Left lung (tissue), 10 donors: ENCODE results near the gene HNF4A. TPM values are rescaled to one million over a fixed set of nuclear protein-coding genes. Genes with fewer than 3 reads are reported as not detected.

Experiments used
- ATAC-seq: fragments of 200-7000 bp; cut with Tn5 transposase; one replicate; pipeline ENCODE4 v1.9.1; 2020; ENCODE audit warnings: moderate library complexity
- DNase-seq, 4 donors: peaks; one replicate each; pipeline ENCODE4 v3.0.0-alpha.2; 2013 to 2020
- H3K27ac ChIP-seq, 2 donors: fragments of 200-600 bp; sonication (generic) in 1 of 2; one replicate each; pipeline versions ENCODE4 v1.5.0 to v1.8.0; 2020 to 2021
- H3K27me3 ChIP-seq, 2 donors: fragments of 200-600 bp; sonication (generic) in 1 of 2; one replicate each; pipeline versions ENCODE4 v1.5.0 to v1.8.0; 2020 to 2021
- H3K36me3 ChIP-seq, 2 donors: fragments of 200-600 bp; sonication (generic) in 1 of 2; one replicate each; pipeline versions ENCODE4 v1.5.0 to v1.8.0; 2020 to 2021
- H3K4me1 ChIP-seq, 2 donors: fragments of 200-600 bp; one replicate each; pipeline ENCODE4 v1.8.0; 2021
- H3K4me3 ChIP-seq, 2 donors: fragments of 200-600 bp; sonication (generic) in 1 of 2; one replicate each; pipeline versions ENCODE4 v1.5.0 to v1.8.0; 2020 to 2021; ENCODE audit warnings: mild to moderate bottlenecking in 1 of 2
- H3K9me3 ChIP-seq, 2 donors: fragments of 200-600 bp; sonication (generic) in 1 of 2; one replicate each; pipeline versions ENCODE4 v1.5.0 to v1.8.0; 2020 to 2021
- intact Hi-C, 2 donors: fragments of 100-400 bp; cut with DNase I; formaldehyde crosslinking; loops; one replicate each; pipeline versions ENCODE4 v1.11.2 to v1.14.2; 2022
- polyA plus RNA-seq, 6 donors: library from polyadenylated mRNA; unstranded; fragments of 120-200 nt; gene quantifications; one replicate each; pipeline ENCODE4 v1.2.1, GENCODE V29; 2013; ENCODE audit not compliant: insufficient read length in 6 of 6
- total RNA-seq, 2 donors: library from RNA; stranded (reverse); fragmentation: NEBNext Ultra II Directional; extraction: Animal tissue kit (Norgen Biotek cat#: 25700); gene quantifications; one replicate each; pipeline ENCODE4 v1.2.1, GENCODE V29; 2021
- TF ChIP-seq, protein P1 (sequence below), 2 donors: fragments of 200-600 bp; sonication (generic) in 1 of 2; IDR thresholded peaks; one replicate each; pipeline versions ENCODE4 v1.5.0 to v1.8.0; 2021; ENCODE audit warnings: antibody characterized with exemption in 2 of 2
- donor health status: DM: no; HTN: yes; CAD: no.
- donor health status: DM: no; HTN: no; CAD: no.

The HNF4A gene
- total and polyA plus RNA-seq, 8 donors: 0.21 to 3.5 (median 0.96) TPM

DNA sequence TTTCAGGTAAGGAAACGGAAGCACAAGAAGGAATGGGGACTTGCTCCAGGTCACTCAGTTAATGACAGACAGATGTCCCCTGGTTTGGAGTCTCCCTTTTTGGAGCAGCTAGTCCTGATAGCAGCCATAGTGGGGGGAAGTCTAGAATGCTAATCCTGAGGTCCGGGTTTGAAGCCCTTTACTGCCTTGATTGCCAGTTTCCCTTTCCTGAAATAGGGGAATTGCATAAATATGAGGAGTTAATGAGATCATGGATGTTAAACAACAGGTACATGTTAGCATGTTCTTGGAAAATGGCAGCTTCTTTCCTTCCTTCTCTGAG is 119.8 kb downstream of the HNF4A start:
- Histone ChIP-seq H3K9me3 (no peaks in the 10 kb centered on the region), H3K4me3 (peak overlapping the region; percentile 67 to 69), H3K4me1 (peaks cover 3 to 19% of the 10 kb centered on the region in 2 donors), H3K36me3 (peaks cover 0 to 4% of the 10 kb centered on the region in 2 donors), H3K27me3 (no peaks in the 10 kb centered on the region), H3K27ac (peak overlapping the region; percentile 77 to 92)
- peak; percentile 8 for ATAC-seq
- no peak for DNase-seq
- TF ChIP-seq, protein P1, sequence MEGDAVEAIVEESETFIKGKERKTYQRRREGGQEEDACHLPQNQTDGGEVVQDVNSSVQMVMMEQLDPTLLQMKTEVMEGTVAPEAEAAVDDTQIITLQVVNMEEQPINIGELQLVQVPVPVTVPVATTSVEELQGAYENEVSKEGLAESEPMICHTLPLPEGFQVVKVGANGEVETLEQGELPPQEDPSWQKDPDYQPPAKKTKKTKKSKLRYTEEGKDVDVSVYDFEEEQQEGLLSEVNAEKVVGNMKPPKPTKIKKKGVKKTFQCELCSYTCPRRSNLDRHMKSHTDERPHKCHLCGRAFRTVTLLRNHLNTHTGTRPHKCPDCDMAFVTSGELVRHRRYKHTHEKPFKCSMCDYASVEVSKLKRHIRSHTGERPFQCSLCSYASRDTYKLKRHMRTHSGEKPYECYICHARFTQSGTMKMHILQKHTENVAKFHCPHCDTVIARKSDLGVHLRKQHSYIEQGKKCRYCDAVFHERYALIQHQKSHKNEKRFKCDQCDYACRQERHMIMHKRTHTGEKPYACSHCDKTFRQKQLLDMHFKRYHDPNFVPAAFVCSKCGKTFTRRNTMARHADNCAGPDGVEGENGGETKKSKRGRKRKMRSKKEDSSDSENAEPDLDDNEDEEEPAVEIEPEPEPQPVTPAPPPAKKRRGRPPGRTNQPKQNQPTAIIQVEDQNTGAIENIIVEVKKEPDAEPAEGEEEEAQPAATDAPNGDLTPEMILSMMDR (IDR thresholded peaks at IDR 0.05): no peak
- intact Hi-C loops: no loop called here

DNA sequence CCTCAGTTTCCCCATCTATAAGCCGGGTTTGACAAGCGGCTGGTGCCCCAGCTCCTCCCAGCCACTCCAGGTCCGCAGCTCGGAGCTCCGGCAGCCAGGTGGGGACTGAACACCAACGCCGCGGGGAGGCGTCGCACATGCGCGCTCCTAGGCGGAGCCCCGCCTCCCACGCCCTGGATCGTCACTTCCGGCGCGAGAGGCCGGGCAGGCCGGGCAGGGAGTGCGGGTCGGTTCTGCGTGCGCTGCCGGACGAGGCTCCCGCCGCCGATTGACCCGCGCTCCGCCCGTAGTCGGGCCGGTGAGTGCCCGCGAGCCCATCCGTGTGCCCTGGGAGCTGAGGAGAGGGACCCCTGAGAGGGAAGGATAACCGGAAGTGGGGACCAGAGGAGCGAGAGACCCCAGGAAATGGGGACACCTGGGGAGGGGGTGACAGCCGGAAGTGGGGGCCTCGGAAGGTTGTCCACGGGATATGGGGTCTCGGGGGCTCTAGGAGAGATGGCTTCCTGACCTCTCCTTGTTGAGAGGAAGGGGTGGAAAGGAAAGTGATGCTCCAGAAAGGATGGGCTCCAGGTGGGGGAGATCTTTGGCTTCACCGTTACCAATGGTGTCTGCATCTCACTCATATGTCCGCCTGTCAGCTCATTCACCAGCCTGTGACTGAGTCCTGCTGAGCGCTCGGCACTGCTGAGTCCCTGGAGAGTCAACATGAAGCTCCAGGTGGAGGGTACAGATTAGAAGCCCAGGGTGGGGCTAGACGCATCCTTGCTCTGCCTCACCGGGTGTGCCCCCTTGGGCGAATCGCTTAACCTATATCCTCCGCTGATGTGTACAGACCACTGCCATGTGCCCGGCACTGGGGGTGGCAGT is 120.4 kb downstream of the HNF4A start, which contains the start of gene TTPAL:
TSS of gene TTPAL (plus strand) at position 181 of the 867 bp plus-strand sequence. CDS start 4,126 bp downstream, outside the sequence.
- ATAC-seq (peak; percentile 99), DNase-seq (peak; percentile 82 to 98 (median 92))
- no peaks in the 10 kb centered on the region for H3K9me3 ChIP-seq
- TF ChIP-seq, protein P1 (IDR thresholded peaks at IDR 0.05): peak in 1 of 2 donors; percentile 15
- peak within 1 kb of the TSS; percentile 67 to 69 for H3K4me3 ChIP-seq
- peaks cover 3 to 19% of the 10 kb centered on the region in 2 donors for H3K4me1 ChIP-seq
- H3K36me3 ChIP-seq: peaks cover 0 to 10% of the 10 kb centered on the region in 2 donors
- H3K27me3 ChIP-seq: no peaks in the 10 kb centered on the region
- H3K27ac ChIP-seq: peak within 1 kb of the TSS; percentile 77 to 92
- intact Hi-C loops: no loop called here

DNA sequence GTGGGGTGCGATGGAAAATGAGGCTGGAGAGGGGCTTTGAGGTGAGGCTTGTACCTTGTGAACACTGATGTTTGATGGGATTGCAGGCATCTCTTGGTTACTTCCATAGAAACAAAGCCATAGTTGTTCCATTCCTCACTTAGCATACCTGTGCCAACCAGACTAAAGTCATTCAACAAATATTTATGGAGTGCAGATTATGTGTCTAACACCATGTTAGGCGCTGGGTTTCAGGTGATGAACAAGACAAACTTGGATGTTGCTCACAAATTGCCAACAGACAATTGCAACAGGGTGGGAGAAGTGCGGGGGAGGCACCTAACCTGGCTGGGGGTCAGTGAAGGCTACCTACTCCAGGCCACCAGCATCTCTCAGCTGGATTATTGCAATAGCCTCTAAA is 121.7 kb downstream of the HNF4A start:
- Histone ChIP-seq H3K27me3 (no peaks in the 10 kb centered on the region), H3K27ac (peak overlapping the region in 1 of 2 donors; percentile 92), H3K4me1 (peaks cover 3 to 28% of the 10 kb centered on the region in 2 donors), H3K36me3 (peaks cover 0 to 20% of the 10 kb centered on the region in 2 donors), H3K9me3 (no peaks in the 10 kb centered on the region), H3K4me3 (no peak overlapping the region)
- intact Hi-C loops: no loop called here
- ATAC-seq (no peak), DNase-seq (no peak)
- TF ChIP-seq, protein P1 (IDR thresholded peaks at IDR 0.05): no peak

DNA sequence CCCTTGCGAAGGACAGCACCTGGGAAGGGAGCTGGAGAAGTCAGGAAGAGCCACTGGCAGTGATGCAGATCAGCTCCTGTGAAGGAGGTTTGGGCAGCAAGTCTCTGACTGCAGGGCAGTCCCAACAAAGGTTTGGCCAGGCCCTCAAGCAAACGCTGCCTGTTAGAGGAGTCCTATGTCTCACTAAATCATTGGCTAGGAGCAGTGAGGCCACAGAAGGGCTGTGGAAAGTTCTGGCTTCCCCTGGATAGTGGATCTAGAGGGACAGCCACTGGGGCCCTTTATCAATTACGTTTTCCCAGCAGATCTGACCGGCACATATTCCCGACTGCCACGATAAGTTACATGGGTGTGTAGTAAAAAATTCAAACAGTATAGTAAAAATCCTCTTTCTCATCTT is 122.7 kb downstream of the HNF4A start:
- H3K36me3 ChIP-seq: peaks cover 0 to 28% of the 10 kb centered on the region in 2 donors
- intact Hi-C loops: no loop called here
- DNase-seq: no peak
- no peak overlapping the region for H3K27ac ChIP-seq
- no peaks in the 10 kb centered on the region for H3K27me3 ChIP-seq
- H3K9me3 ChIP-seq: no peaks in the 10 kb centered on the region
- no peak for ATAC-seq
- H3K4me3 ChIP-seq: no peak overlapping the region
- TF ChIP-seq, protein P1 (IDR thresholded peaks at IDR 0.05): no peak
- peaks cover 3 to 28% of the 10 kb centered on the region in 2 donors for H3K4me1 ChIP-seq

DNA sequence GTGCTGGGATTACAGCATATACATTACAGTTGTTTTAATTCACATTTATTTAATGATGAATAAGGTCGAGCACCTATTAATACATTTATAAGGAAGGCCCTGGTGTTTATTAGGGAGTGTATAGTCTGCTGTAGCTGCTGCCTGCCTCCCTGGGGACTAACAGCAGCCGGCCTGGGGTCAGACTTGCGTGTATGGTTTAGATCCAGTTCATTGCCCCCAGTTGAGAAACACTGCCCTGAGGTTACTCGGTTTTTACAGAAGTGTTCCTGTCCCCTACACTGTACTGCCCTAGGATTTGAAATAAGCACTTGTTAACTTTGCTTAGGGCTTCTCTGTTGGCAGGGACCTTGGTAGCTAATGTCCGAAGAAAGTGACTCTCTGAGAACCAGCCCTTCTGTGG is 124.1 kb downstream of the HNF4A start:
- no peak overlapping the region for H3K27ac ChIP-seq
- intact Hi-C loops: no loop called here
- ATAC-seq (no peak), DNase-seq (no peak)
- H3K27me3 ChIP-seq: no peaks in the 10 kb centered on the region
- H3K9me3 ChIP-seq: no peaks in the 10 kb centered on the region
- no peak overlapping the region for H3K4me3 ChIP-seq
- H3K4me1 ChIP-seq: peaks cover 3 to 28% of the 10 kb centered on the region in 2 donors
- TF ChIP-seq, protein P1 (IDR thresholded peaks at IDR 0.05): no peak
- peaks cover 0 to 42% of the 10 kb centered on the region in 2 donors for H3K36me3 ChIP-seq
